ENCODE data around the gene PLPPR3.
A peak's percentile ranks its signal among the peaks of the same experiment; 100 is the strongest.

The PLPPR3 gene

GRCh38 chr19:807627-808422 lies 13.9 kb downstream of the PLPPR3 start:
- no peak for DNase-seq

GRCh38 chr19:806815-807421 lies 14.8 kb downstream of the PLPPR3 start:
- DNase-seq, result no peak

- DNase-seq, result no peak
These were observed 15.9 kb downstream of the PLPPR3 start for GRCh38 chr19:805600-806550.

GRCh38 chr19:805166-805551 lies 16.6 kb downstream of the PLPPR3 start:
- DNase-seq, result no peak

GRCh38 chr19:804419-805165 lies 17.2 kb downstream of the PLPPR3 start:
- DNase-seq, result no peak

- no peak for DNase-seq
These were observed 17.9 kb downstream of the PLPPR3 start for GRCh38 chr19:803686-804418.

GRCh38 chr19:803099-803561 lies 18.6 kb downstream of the PLPPR3 start:
- no peak for DNase-seq

- DNase-seq, result no peak
These were observed 19.2 kb downstream of the PLPPR3 start for GRCh38 chr19:802498-803098.

- no peak for DNase-seq
These were observed 19.8 kb downstream of the PLPPR3 start for GRCh38 chr19:801861-802497.

GRCh38 chr19:801030-801860 lies 20.5 kb downstream of the PLPPR3 start:
- DNase-seq, result no peak

GRCh38 chr19:800360-801029 lies 21.3 kb downstream of the PLPPR3 start:
- DNase-seq, result no peak

GRCh38 chr19:799076-799881 lies 22.5 kb downstream of the PLPPR3 start:
- peak; percentile 53 for DNase-seq

GRCh38 chr19:798415-799075 lies 23.2 kb downstream of the PLPPR3 start:
- DNase-seq, result peak; percentile 58

GRCh38 chr19:797528-798414 lies 24.0 kb downstream of the PLPPR3 start:
- peak; percentile 79 for DNase-seq

- DNase-seq, result peak; percentile 99
These were observed 24.8 kb downstream of the PLPPR3 start, which contains the start of gene PTBP1 for GRCh38 chr19:796692-797527. PTBP1 (plus strand) TSS chr19:797452; CDS start chr19:797498, 46 bp downstream.

Measured in retina (tissue), 1 donor.